Mesenchymal stem cell (in vitro differentiated cells and primary cell): ENCODE results near the gene TBC1D16.
"Not testable (repeated sequence)": the region's sequence is repeated elsewhere in the genome, so short reads cannot be mapped to it uniquely, and the experiment has no call there.

Source experiments
- DNase-seq: peaks from one replicate; pipeline ENCODE4 v3.0.0-alpha.2; 2013
- H2AFZ ChIP-seq: one replicate; pipeline ENCODE4 v1.6.1; 2013; ENCODE audit warnings: low read depth, mild to moderate bottlenecking, control low read depth, inconsistent platforms, low read length, moderate library complexity
- H2AK5ac ChIP-seq: 2 replicates; pipeline ENCODE4 v1.6.1; 2013; ENCODE audit warnings: low read length, moderate library complexity, mild to moderate bottlenecking, inconsistent platforms; ENCODE audit not compliant: severe bottlenecking
- H2BK120ac ChIP-seq: one replicate; pipeline ENCODE4 v1.6.1; 2013; ENCODE audit warnings: low read depth, mild to moderate bottlenecking, inconsistent platforms, low read length, moderate library complexity
- H2BK12ac ChIP-seq, 2 experiments: one replicate each; pipeline ENCODE4 v1.6.1; 2013; ENCODE audit warnings: inconsistent platforms in 2 of 2, low read length in 2 of 2, mild to moderate bottlenecking in 2 of 2, moderate library complexity in 2 of 2, control low read depth in 1 of 2
- H2BK15ac ChIP-seq: one replicate; pipeline ENCODE4 v1.6.1; 2013; ENCODE audit warnings: mild to moderate bottlenecking, low read depth, inconsistent platforms; ENCODE audit not compliant: poor library complexity, severe bottlenecking
- H2BK5ac ChIP-seq: 2 replicates; pipeline ENCODE4 v1.6.1; 2013; ENCODE audit warnings: low read depth, mild to moderate bottlenecking, low read length, control low read depth, inconsistent platforms; ENCODE audit not compliant: poor library complexity, severe bottlenecking
- H3K14ac ChIP-seq, 2 experiments: one replicate each; pipeline ENCODE4 v1.6.1; 2013; ENCODE audit warnings: inconsistent platforms in 2 of 2, low read length in 2 of 2, control low read depth in 1 of 2, mild to moderate bottlenecking in 1 of 2, moderate library complexity in 1 of 2
- H3K18ac ChIP-seq, 2 experiments: one replicate each; pipeline ENCODE4 v1.6.1; 2013; ENCODE audit warnings: inconsistent platforms in 2 of 2, low read length in 2 of 2, control low read depth in 1 of 2, low read depth in 1 of 2, mild to moderate bottlenecking in 1 of 2
- H3K23ac ChIP-seq, 2 experiments: one replicate each; pipeline ENCODE4 v1.6.1; 2013; ENCODE audit warnings: inconsistent platforms in 2 of 2, low read length in 2 of 2, mild to moderate bottlenecking in 2 of 2, moderate library complexity in 2 of 2, control low read depth in 1 of 2
- H3K27ac ChIP-seq: 2 replicates; pipeline ENCODE4 v1.5.1; 2013; ENCODE audit warnings: mild to moderate bottlenecking, moderate library complexity, low read length, control low read depth, inconsistent platforms; ENCODE audit not compliant: poor library complexity, severe bottlenecking
- H3K27me3 ChIP-seq, 2 experiments: 2 replicates each; pipeline versions ENCODE4 v1.6.1 to v1.7.0; 2013; ENCODE audit warnings: low read length in 2 of 2, mild to moderate bottlenecking in 2 of 2, moderate library complexity in 2 of 2, control low read depth in 1 of 2, inconsistent platforms in 1 of 2; ENCODE audit not compliant: control insufficient read depth in 1 of 2, insufficient read depth in 1 of 2
- H3K36me3 ChIP-seq, 2 experiments: 2 replicates each; pipeline versions ENCODE4 v1.6.1 to v1.7.0; 2013; ENCODE audit warnings: low read length in 2 of 2, control low read depth in 1 of 2, inconsistent platforms in 1 of 2, low read depth in 1 of 2, mild to moderate bottlenecking in 1 of 2; ENCODE audit not compliant: insufficient read depth in 2 of 2, control insufficient read depth in 1 of 2
- H3K4ac ChIP-seq, 2 experiments: one replicate each; pipeline ENCODE4 v1.6.1; 2013; ENCODE audit warnings: inconsistent platforms in 2 of 2, low read length in 2 of 2, mild to moderate bottlenecking in 2 of 2, moderate library complexity in 2 of 2, control low read depth in 1 of 2, low read depth in 1 of 2
- H3K4me1 ChIP-seq: 2 replicates; pipeline ENCODE4 v1.6.1; 2013; ENCODE audit warnings: low read depth, low read length, control low read depth; ENCODE audit not compliant: control insufficient read depth, insufficient read depth
- H3K4me2 ChIP-seq: 2 replicates; pipeline ENCODE4 v1.6.1; 2013; ENCODE audit warnings: low read length, mild to moderate bottlenecking, inconsistent platforms; ENCODE audit not compliant: poor library complexity, severe bottlenecking
- H3K4me3 ChIP-seq, 2 experiments: 2 replicates each; pipeline versions ENCODE4 v1.5.1 to v1.7.0; 2013; ENCODE audit warnings: low read length in 2 of 2, mild to moderate bottlenecking in 2 of 2, control low read depth in 1 of 2, low read depth in 1 of 2; ENCODE audit not compliant: insufficient read depth in 1 of 2
- H3K79me1 ChIP-seq: replicated peaks from 2 replicates; pipeline ENCODE4 v1.6.1; 2013; ENCODE audit warnings: mild to moderate bottlenecking, control low read depth, low read length, inconsistent platforms; ENCODE audit not compliant: poor library complexity, severe bottlenecking
- H3K9ac ChIP-seq: 2 replicates; pipeline ENCODE4 v1.7.0; 2013; ENCODE audit warnings: mild to moderate bottlenecking, low read length, moderate library complexity
- H3K9me3 ChIP-seq: 2 replicates; pipeline ENCODE4 v1.7.0; 2013; ENCODE audit warnings: mild to moderate bottlenecking, low read length; ENCODE audit not compliant: control insufficient read depth
- H4K8ac ChIP-seq: one replicate; pipeline ENCODE4 v1.6.1; 2013; ENCODE audit warnings: inconsistent platforms, mild to moderate bottlenecking, low read length, moderate library complexity
- H4K91ac ChIP-seq: one replicate; pipeline ENCODE4 v1.6.1; 2013; ENCODE audit warnings: mild to moderate bottlenecking, low read length, inconsistent platforms
- WGBS: methylation state at CpG from one replicate; pipeline ENCODE4 v1.1.7; 2013; ENCODE audit warnings: mixed read lengths; 5-methylcytosine and 5-hydroxymethylcytosine counted together

Gene TBC1D16

GRCh38 chr17:79994228-79994569, 41.5 kb downstream of the TBC1D16 start:
- not testable (repeated sequence) for H3K14ac ChIP-seq, H4K91ac ChIP-seq, H2BK5ac ChIP-seq, H3K23ac ChIP-seq, H2AK5ac ChIP-seq, H2AFZ ChIP-seq, H3K27me3 ChIP-seq, H3K36me3 ChIP-seq, H3K9me3 ChIP-seq, DNase-seq
- WGBS: 38% methylated on average over 3 of the region's 4 CpGs
- H3K4ac ChIP-seq: peak overlapping the region; percentile 43 to 73
- peak overlapping the region in 1 of 2 experiments; percentile 55 for H3K4me3 ChIP-seq
- H3K79me1 ChIP-seq: peaks cover 21% of the 10 kb centered on the region
- H4K8ac ChIP-seq: peak overlapping the region; percentile 10
- peak overlapping the region in 1 of 2 experiments; percentile 98 for H2BK12ac ChIP-seq
- H3K4me2 ChIP-seq: peak overlapping the region; percentile 49
- H3K9ac ChIP-seq: peak overlapping the region; percentile 80
- H2BK120ac ChIP-seq: peak overlapping the region; percentile 27
- peak overlapping the region in 1 of 2 experiments; percentile 60 for H3K18ac ChIP-seq
- H3K27ac ChIP-seq: peak overlapping the region; percentile 76
- peak overlapping the region; percentile 57 for H2BK15ac ChIP-seq
- H3K4me1 ChIP-seq: peaks cover 36% of the 10 kb centered on the region

GRCh38 chr17:79993390-79994227, 42.1 kb downstream of the TBC1D16 start:
- Histone ChIP-seq H3K4me2 (peak overlapping the region; percentile 49), H2BK15ac (peak overlapping the region; percentile 57), H3K4me1 (peaks cover 37% of the 10 kb centered on the region), H3K14ac (peak overlapping the region in 1 of 2 experiments; percentile 95), H4K8ac (peak overlapping the region; percentile 92), H4K91ac (peak overlapping the region; percentile 98), H3K27ac (peak overlapping the region; percentile 76), H3K23ac (no peak overlapping the region), H2AFZ (no peak overlapping the region), H3K36me3 (peaks cover 0 to 6% of the 10 kb centered on the region in 2 experiments), H3K9ac (peak overlapping the region; percentile 80), H2BK12ac (peak overlapping the region; percentile 98 to 99), H3K79me1 (peaks cover 21% of the 10 kb centered on the region), H3K9me3 (no peaks in the 10 kb centered on the region), H2AK5ac (peak overlapping the region; percentile 95), H3K4ac (peak overlapping the region; percentile 76 to 96), H3K27me3 (no peaks in the 10 kb centered on the region), H3K4me3 (peak overlapping the region in 1 of 2 experiments; percentile 55), H2BK120ac (peak overlapping the region; percentile 95), H2BK5ac (peak overlapping the region; percentile 5), H3K18ac (peak overlapping the region; percentile 60 to 88)
- peak; percentile 97 for DNase-seq
- WGBS: 20% methylated on average over 22 of the region's 22 CpGs

- no peak for DNase-seq
- H2BK5ac ChIP-seq: no peak overlapping the region
- peak overlapping the region; percentile 76 for H3K27ac ChIP-seq
- peak overlapping the region; percentile 60 to 88 for H3K18ac ChIP-seq
- peak overlapping the region in 1 of 2 experiments; percentile 95 for H3K14ac ChIP-seq
- peak overlapping the region; percentile 95 for H2AK5ac ChIP-seq
- H2BK120ac ChIP-seq: peak overlapping the region; percentile 95
- peak overlapping the region; percentile 88 for H3K4me2 ChIP-seq
- H3K36me3 ChIP-seq: peaks cover 0 to 4% of the 10 kb centered on the region in 2 experiments
- 80% methylated on average over 10 of the region's 10 CpGs for WGBS
- H3K9ac ChIP-seq: peak overlapping the region; percentile 80
- peak overlapping the region in 1 of 2 experiments; percentile 55 for H3K4me3 ChIP-seq
- no peaks in the 10 kb centered on the region for H3K27me3 ChIP-seq
- peak overlapping the region; percentile 55 for H2BK15ac ChIP-seq
- peak overlapping the region; percentile 76 to 96 for H3K4ac ChIP-seq
- peak overlapping the region in 1 of 2 experiments; percentile 35 for H3K23ac ChIP-seq
- peaks cover 19% of the 10 kb centered on the region for H3K79me1 ChIP-seq
- H4K91ac ChIP-seq: peak overlapping the region; percentile 98
- H3K9me3 ChIP-seq: no peaks in the 10 kb centered on the region
- H2AFZ ChIP-seq: no peak overlapping the region
- peak overlapping the region; percentile 92 for H4K8ac ChIP-seq
- peak overlapping the region; percentile 98 to 99 for H2BK12ac ChIP-seq
- H3K4me1 ChIP-seq: peaks cover 43% of the 10 kb centered on the region
Observed at GRCh38 chr17:79992649-79993389, 42.9 kb downstream of the TBC1D16 start.
